ENCODE results near the gene ERBB2. TPM values are rescaled to one million over a fixed set of nuclear protein-coding genes. Genes with fewer than 3 reads are reported as not detected.

Gene ERBB2
- total and polyA plus RNA-seq, 2 experiments from 2014 or later: 46.2 to 196 TPM

- ATAC-seq: no peak
- H3K27ac Mint-ChIP-seq: no peak overlapping the region
Measured at GRCh38 chr17:39658760-39659159, 41.1 kb upstream of the ERBB2 start.

More at GRCh38 chr17:39658760-39659159, 41.1 kb upstream of the ERBB2 start:
- Histone ChIP-seq H3K27ac (ENCODE audit: low read depth) (no peak overlapping the region), H2AFZ (no peak overlapping the region), H3K4me3 (no peak overlapping the region), H3K9me2 (ENCODE audit: insufficient read depth) (no peaks in the 10 kb centered on the region), H3K4me1 (ENCODE audit: insufficient read depth) (peaks cover 8% of the 10 kb centered on the region), H3K36me3 (ENCODE audit: insufficient read depth) (no peaks in the 10 kb centered on the region), H3K79me2 (replicated peaks; ENCODE audit: insufficient read depth) (no peaks in the 10 kb centered on the region), H3F3A (replicated peaks; ENCODE audit: low read depth) (peaks cover 4% of the 10 kb centered on the region; the same call in 1 of the 2 replicates), H3K27me3 (ENCODE audit: insufficient read depth) (no peaks in the 10 kb centered on the region), H3K4me2 (no peak overlapping the region), H4K20me1 (replicated peaks; ENCODE audit: insufficient read depth) (peaks cover 7% of the 10 kb centered on the region; the same call in 1 of the 2 replicates)
- Mint-ChIP-seq H3K36me3 (ENCODE audit: low read depth) (peaks cover 24% of the 10 kb centered on the region), H3K4me3 (no peak overlapping the region), H3K4me1 (peaks cover 41% of the 10 kb centered on the region), H3K9me3 (no peaks in the 10 kb centered on the region; the same call in 2 of the 3 replicates), H3K27me3 (ENCODE audit: insufficient read depth, low read depth, poor library complexity) (peaks cover 8% of the 10 kb centered on the region)
- no peak for DNase-seq (ENCODE audit: low spot score)
- no peak for TF ChIP-seq REST (IDR thresholded peaks at IDR 0.05; ENCODE audit: unreplicated experiment)
- TF ChIP-seq POLR2AphosphoS5 (IDR thresholded peaks at IDR 0.05; ENCODE audit: low read depth): no peak
- TF ChIP-seq ZNF114 (CRISPR knock-in tag; IDR thresholded peaks at IDR 0.05): no peak
- TF ChIP-seq ZNF462 (CRISPR knock-in tag; IDR thresholded peaks at IDR 0.05): no peak
- no peak for TF ChIP-seq EZH2phosphoT487 (IDR thresholded peaks at IDR 0.05; ENCODE audit: unreplicated experiment)
- no peak for TF ChIP-seq NANOG (IDR thresholded peaks at IDR 0.05; ENCODE audit: borderline replicate concordance)
- no peak for TF ChIP-seq ZNF331 (CRISPR knock-in tag; IDR thresholded peaks at IDR 0.05; ENCODE audit: low read depth)
- no peak for TF ChIP-seq ETS1 (IDR thresholded peaks at IDR 0.05)
- no peak for TF ChIP-seq STAT1 (IDR thresholded peaks at IDR 0.05; ENCODE audit: unreplicated experiment)
- TF ChIP-seq CTCF (conservative IDR thresholded peaks at IDR 0.05; ENCODE audit: low read depth in 2 of 2): no peak
- TF ChIP-seq CREB1 (CRISPR knock-in tag; IDR thresholded peaks at IDR 0.05; ENCODE audit: low read depth): no peak
- no peak for TF ChIP-seq JUNB (IDR thresholded peaks at IDR 0.05; ENCODE audit: unreplicated experiment)
- TF ChIP-seq EZH2 (IDR thresholded peaks at IDR 0.05; ENCODE audit: low read depth, unreplicated experiment): no peak

All from GM23338 (cell line).